Measurements from ENCODE around the gene INSIG1.

The INSIG1 gene

DNA sequence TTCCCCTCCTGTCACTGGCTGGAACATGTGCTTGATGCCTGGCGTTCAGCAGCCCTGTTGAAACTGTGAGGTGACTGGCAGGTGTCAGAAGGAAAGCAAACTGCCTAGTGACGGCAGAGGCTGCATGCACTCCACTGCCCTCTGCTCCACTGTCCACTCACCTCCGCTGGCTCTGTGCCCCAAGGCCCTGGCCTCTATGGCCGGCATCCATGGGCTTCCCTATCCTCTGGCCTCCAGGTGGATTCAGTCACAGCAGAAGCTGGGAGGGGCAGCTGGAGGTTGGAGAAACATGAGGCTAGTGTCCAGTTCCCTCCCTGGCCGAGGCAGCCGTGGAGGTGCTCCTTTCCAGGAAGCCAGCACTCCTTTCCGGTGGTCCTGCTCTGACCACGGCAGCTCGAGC lies 31.2 kb upstream of the INSIG1 start:
- DNase-seq (ENCODE audit: low read depth) = no peak

DNA sequence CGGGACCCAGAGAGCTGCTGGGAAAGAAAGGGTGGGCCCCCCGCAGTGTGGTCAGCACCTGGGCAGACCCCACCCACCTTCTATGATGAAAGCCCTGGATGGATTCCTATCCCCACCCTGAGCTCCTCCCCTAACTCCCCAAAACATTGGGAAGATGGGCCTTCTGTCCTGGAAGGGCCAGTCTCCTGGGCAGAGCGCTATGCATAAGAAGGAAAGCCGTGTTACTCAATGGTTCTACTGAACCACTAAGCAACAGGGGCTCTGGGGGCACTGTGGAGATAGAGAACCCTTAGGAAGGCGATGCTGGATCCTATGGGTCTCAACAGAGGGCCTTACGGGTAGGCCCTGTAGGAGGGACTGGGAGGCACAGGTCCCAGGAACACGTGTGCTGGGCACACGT lies 30.7 kb upstream of the INSIG1 start:
- no peak for DNase-seq (ENCODE audit: low read depth)

DNA sequence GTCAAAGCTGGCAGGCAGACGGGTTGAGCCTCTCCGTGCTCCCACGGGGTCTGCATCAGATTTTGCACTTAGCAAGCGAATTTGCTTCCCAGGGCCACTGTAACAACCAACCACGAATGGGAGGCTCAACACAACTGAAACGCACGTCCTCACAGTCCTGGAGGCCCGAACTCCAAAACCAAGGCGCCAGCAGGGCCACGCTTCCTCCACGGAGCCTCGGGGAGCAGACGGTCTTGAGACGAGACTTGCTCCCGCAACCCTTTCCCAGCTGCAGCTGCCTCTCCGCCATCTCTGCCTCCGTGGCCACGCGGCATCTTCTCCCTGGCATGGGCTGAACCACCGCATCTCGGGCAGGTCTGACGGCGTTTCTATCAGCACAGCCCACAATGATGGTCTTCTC lies 30.2 kb upstream of the INSIG1 start:
- no peak for DNase-seq (ENCODE audit: low read depth)

- DNase-seq (ENCODE audit: low read depth) = no peak
These were observed 29.5 kb upstream of the INSIG1 start for GRCh38 chr7:155268211-155268610.

DNA sequence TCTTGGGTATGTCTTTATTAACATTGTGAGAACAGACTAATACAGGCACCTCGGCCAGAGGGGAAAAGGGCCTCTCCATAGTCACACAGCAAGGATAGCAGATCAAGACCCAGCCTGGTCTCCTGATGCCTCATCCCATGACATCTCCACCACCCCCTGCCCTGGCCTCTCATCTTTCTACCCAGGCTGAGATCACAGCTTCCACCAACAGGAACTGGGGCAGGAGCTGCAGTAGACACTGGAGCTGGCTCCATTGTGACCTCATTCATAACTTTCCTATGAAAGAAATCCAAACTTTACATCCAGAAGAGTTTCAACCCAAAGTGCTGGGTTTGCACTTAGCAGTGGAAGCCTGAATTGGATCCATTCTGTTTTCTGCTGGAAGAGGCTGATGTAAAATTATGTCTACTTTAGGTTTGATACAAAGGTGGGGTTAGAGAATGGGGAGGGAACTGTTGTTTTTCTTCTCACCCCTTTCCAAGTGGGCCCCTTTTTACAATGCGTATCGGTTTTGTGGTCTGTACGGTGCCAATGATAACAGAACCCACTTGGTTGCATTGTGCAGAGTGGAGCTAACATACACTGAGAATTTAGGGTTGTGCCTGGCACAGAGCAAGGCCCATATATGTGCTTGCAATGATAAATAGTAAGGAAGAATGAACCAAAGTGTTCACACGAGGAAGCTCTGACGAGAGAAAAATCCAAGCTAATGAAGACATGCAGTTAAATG lies 28.6 kb upstream of the INSIG1 start:
- no peak for DNase-seq (ENCODE audit: low read depth)

DNA sequence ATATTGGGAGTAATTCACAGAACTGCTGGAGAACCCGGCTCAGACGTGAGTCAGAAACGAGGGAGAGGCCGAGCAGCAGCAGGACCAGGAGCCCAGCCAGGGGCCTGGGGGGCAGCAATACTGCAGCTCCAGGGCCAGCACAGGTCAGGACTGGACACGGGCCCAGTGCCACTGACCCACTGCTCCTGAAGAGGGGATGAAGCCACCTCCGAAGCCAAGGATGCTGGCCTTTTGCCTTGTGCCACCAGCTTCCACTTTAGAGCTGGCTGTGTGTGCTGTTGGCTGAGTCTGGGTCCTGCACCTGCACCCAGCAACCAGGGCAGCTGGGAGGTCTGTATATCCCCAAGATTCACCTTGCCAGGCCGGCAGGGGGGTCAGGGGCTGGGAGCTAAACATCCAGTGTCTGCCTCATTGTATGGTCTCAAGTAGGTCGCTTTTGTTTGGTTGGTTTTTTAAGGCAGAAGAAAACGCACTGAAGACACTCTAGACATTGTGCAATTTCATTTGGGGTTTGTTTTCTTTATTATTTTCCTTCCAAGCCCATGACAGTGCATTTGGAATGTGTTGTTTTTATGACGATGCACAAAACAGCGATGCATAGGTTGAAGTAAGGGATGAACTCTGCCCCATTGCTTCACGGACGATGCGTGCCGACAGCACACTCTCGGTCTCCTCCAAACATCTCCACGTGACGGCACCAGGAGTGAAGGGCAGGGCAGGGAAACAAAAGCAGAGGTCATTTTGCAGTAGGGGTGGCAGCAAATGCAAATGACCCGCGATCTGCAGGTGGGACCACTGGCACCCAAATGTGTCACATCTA lies 27.7 kb upstream of the INSIG1 start:
- no peak for DNase-seq (ENCODE audit: low read depth)

DNA sequence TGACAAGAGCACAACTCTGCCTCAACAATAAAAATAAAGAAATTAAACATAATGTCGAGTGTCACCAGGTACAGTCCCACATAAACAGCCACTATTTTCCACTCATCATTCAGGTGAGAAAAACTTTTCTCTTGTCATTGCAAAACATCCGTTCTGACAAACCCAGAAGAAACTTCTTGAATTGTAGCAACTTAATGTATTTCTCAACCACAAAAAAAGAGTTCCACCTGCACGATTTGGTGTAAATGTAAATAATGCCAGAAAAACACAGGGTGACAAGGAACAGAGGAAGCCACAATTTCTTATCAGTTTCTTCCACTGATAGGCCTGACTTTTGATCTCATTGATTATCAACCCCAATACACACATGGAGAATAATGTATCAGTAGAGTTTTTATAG lies 26.8 kb upstream of the INSIG1 start:
- no peak for DNase-seq (ENCODE audit: low read depth)

DNA sequence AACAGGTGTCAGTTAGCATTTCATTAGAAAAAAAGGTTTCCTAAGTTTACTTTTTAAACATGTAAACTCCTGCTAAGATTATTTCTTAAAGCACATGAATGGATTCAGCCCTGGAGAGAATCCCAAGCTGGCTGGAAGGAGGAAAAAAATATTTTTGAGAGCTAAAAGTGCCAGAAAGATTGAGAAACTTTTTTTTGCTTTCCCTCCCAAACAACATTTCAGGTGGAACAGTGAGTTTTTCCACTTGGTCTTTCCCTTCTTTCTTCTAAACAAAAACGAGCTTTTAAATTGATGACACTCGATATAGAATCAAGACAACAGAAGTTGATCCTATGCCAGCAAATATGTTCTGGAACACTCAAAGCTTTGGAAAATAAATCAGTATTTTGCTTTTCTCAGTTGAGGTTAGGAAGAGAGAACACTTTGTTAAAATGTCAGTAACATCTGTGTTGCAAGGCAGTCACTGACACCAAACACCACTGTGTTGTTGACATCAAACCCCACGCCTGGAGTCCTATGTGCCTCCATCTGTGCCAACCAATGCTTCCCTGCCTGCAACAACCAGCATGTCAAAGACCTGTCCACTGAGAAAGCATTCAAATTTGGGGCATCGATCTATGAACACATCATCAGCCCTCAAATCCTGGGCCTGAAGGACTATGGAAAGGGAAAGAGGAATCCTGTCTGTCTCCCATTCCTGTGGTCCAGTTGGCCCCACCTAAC lies 22.9 kb upstream of the INSIG1 start:
- DNase-seq (ENCODE audit: low read depth) = no peak

DNA sequence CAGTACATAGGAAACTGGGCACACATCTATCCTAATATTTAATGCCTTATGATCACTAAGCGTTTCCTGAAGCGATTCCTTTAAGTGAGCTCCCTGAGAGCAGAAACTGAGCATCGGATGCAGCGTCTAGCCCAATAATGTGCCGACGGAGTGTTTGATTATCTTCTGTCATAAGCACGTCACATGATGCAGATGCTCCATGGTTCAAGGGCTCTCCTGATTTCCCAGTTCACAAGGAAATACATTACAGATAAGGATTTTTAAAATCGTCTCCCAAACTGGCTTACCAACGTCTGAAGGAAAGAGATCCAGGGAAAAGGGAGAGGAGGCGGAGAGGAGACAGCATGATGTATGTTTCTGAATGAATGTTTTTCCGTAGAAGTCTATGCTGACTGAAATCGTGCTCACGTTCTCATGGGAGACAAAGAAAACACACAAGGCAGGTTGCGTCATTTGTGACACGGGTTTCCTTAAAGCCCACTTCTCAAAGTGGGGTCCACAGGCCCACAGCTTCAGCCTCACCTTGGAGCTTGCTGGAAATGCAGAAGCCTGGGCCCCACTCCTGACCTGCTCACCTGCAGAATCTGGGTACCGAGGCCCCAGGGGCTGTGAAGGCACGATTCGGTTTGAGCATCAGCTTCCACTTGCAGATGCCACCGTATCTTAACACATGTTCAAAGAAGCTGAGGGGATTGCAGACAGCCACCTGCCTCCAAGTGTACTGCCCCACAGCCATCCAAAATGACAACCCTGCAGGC lies 21.5 kb upstream of the INSIG1 start:
- no peak for DNase-seq (ENCODE audit: low read depth)

DNA sequence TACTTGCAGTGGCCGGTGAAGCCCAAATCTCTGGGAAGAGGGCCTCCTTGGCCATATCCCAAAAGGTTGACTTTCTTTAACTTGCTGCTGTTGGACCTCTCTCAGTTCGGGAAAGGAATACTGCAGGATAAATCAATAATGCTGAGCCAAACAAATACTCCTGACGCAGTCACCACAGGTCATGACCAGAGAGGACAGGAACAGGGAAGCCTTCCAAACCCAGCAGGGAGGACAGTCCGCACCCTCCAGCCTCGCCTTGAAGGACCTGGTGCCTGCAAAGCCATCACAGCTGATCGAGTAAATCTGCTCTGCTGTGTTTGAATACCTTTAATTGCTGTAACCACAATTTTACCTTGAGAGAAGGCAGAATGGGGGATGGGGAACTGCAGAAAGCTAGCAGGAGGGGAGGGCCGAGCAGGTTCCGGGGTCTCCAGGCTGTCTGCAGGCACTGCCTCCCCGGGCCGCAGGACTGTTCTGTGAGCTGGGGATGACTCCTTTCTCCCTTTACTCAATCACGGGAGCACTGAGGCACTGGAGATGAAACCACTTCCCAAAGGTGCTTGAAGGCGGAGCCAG lies 20.8 kb upstream of the INSIG1 start:
- no peak for DNase-seq (ENCODE audit: low read depth)

DNA sequence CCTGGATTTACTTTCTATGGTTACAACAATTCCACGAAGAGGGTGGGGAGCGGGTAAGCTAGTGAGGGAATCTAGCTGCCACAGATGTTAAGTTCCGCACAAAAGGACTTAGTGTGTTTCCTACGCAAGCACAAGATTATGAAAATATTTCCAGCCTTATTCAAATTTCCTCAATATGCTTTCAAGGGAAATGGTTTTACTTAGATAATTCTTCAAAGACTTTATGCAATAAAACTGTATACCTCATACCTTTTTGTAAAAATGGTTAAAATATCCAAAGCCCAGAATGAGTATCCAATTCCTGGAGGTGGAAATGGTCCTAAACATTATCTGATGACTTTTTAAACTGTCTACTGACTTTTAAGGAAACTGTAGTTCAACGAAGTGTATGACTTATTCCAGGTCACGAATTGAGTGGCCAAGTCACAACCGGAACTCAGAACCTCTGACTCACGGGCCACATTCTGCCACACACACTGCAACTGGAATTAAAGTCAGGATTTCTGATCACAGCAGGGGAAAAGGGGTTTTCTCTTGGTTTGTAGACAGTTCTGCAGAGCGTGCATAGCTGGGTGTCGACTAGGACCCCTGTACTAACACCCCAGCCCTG lies 20.2 kb upstream of the INSIG1 start:
- DNase-seq (ENCODE audit: low read depth) = no peak

GRCh38 chr7:155278921-155279320 lies 18.8 kb upstream of the INSIG1 start:
- no peak for DNase-seq (ENCODE audit: low read depth)

- DNase-seq (ENCODE audit: low read depth) = no peak
These were observed 17.8 kb upstream of the INSIG1 start for GRCh38 chr7:155279787-155280445.

GRCh38 chr7:155280446-155281397 lies 17.0 kb upstream of the INSIG1 start:
- DNase-seq (ENCODE audit: low read depth) = no peak

DNA sequence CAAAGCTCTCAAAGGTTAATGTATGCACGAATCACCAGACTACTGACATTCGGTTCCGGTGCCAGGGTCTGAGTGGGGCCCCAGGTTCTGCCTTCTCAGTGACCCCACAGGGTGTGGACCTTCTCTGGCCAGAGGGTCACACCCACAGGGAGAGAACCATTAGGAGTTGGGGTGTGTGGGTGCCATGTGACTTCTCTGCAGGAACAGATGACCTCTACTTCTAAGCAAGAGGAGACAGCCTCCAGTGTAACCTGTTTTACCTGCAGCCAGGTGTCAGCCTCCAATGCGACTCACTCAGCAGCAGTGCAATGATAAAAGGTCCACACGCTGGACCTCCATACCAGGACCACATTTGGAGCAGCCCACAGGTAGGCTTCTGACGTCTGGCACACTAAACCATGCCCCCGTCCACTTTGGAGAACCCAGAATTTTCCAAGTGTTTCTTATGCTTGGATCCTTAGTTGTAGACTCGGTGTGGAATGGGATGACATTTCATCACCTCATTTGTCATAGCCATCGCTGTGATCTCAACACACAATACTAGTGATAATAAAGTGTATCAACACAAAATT lies 16.2 kb upstream of the INSIG1 start:
- DNase-seq (ENCODE audit: low read depth) = no peak

DNA sequence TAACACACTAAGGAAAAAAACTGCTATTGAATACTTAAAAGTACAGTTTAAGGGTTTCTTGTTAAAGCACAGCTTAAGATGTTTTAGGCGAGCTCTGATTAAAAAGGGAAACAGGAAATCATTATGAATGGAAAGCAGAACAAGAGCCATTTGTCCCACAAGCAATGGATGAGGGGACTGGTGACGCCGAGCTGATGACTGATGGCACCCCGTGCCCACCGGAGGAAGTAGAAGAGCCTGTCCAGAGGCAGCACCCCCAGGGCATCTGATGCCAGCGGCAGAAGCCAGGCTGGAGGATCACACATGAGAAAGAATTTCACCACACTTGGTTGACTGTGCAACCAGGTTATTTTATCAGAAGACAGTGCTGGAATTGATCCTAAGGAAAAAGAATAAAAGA lies 15.0 kb upstream of the INSIG1 start:
- no peak for DNase-seq (ENCODE audit: low read depth)

DNA sequence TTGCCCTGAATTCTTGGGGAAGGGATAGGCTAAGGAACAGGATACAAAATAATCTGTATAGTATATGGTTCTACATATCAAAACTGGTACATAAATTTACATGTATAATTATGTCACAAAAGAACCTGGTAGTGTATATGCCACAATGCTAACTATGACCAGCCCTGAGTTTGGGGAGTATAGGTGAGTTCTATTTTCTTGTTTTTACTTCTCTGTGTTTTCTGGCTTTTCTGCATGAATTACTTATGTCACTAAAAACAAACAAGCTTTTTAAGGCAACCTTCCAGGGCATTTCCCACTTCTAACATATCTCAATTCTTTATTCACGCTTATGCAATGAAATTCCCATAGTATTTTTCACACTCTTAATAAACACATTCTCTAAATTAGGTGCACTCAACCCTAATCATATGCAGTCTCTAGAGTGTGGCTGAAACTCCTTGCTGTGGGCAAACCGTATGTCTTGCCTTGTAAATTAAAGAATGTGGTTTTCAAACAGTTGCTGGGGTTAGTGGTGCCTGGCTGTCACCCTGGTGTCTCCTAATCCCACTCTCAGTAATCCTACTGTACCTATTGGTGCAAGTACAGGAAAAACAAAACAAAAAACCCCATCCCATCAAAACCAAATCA lies 14.0 kb upstream of the INSIG1 start:
- DNase-seq (ENCODE audit: low read depth) = no peak

DNA sequence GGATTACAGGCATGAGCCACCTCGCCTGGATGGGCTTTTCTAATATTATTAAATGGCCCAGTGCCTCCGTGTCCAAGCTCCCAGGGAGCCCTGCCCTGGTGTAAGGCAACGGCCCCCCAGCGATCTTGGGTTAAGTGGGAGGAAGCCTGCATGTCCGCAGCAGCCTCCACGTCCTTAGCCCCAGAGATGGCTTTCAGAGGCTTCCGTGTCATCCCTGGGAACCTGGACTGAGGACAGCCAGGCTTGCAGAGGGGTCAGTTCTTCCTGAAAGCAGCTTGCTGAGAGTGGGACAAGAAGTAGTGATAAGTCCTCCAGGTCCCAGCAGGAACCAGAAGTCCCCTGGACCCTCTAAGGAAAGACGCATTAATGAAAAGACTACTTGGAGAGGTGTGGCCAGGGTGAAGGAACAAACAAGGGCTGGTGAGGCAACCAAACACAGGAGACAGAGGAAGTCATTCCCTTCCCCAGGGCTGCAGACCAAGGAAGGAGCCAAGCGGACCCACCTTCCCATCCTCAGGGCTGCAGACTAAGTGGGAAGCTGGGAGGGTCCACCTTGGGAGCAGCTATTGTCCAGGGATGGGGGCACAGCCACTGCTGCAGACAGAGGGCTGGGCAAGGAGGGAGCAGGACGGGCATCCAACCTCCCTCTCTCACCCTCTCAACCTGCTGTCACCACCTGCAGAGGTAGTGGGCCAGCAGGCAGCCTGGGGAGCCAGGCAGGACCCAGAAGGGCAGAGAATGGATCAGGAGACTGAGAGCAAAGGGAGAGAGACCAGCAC lies 13.0 kb upstream of the INSIG1 start:
- no peak for DNase-seq (ENCODE audit: low read depth)
